Esophagus squamous epithelium (tissue), 5 donors: ENCODE measurements around the gene SEMA5A. TPM values are rescaled to one million over a fixed set of nuclear protein-coding genes. Genes with fewer than 3 reads are reported as not detected.

Experiments used
- DNase-seq: peaks from one replicate; lab custom pipeline; 2025; lab: John Stamatoyannopoulos, UW
- H3K27ac ChIP-seq, 4 donors: fragments of 200-600 bp; sonication (generic); one replicate each; pipeline ENCODE4 v1.5.1; 2016 to 2019; ENCODE audit warnings: mild to moderate bottlenecking in 1 of 4
- H3K27me3 ChIP-seq, 4 donors: fragments of 200-600 bp; sonication (generic); 1 replicate in 3 of 4; 2 replicates in 1 of 4; pipeline versions ENCODE4 v1.5.1 to v1.6.0; 2017 to 2021; ENCODE audit warnings: antibody characterized with exemption in 1 of 4
- H3K36me3 ChIP-seq, 3 donors: fragments of 200-600 bp; sonication (generic); one replicate each; pipeline ENCODE4 v1.5.1; 2016 to 2019
- H3K4me1 ChIP-seq, 3 donors: fragments of 200-600 bp; sonication (generic); one replicate each; pipeline ENCODE4 v1.5.1; 2017 to 2019
- H3K4me3 ChIP-seq, 4 donors: fragments of 200-600 bp; sonication (generic); 1 replicate in 3 of 4; 2 replicates in 1 of 4; pipeline ENCODE4 v1.5.1; 2016 to 2019; ENCODE audit warnings: mild to moderate bottlenecking in 2 of 4, moderate library complexity in 1 of 4
- H3K9me3 ChIP-seq, 3 donors: fragments of 200-600 bp; sonication (generic); one replicate each; pipeline ENCODE4 v1.5.1; 2016 to 2019
- CTCF ChIP-seq, 6 experiments: fragments of 450-650 bp in 4 of 6; fragments of 200-600 bp in 2 of 6; sonication (generic) in 2 of 6; IDR thresholded peaks; one replicate each; pipeline ENCODE4 v1.5.1; 2016 to 2019; ENCODE audit warnings: antibody characterized with exemption in 6 of 6, mild to moderate bottlenecking in 4 of 6, moderate library complexity in 4 of 6
- POLR2A ChIP-seq, 4 donors: fragments of 450-650 bp; IDR thresholded peaks; one replicate each; pipeline ENCODE4 v1.6.1; 2017; ENCODE audit warnings: antibody characterized with exemption in 4 of 4, mild to moderate bottlenecking in 4 of 4, moderate library complexity in 3 of 4
- WGBS, 2 donors: methylation state at CpG; one replicate each; pipeline ENCODE4 v1.1.5; 2018; 5-methylcytosine and 5-hydroxymethylcytosine counted together
- intact Hi-C: fragments of 100-400 bp; cut with DNase I; formaldehyde crosslinking; loops from one replicate; pipeline ENCODE4 v1.15.0; 2022
- total RNA-seq, 4 donors: library from RNA; depleted of rRNA; stranded (reverse); fragments of >200 nt; gene quantifications; one replicate each; pipeline ENCODE4 v1.1.0, GENCODE V29; 2016
- donor health status: DM: yes; HTN: yes; CAD: no.

SEMA5A gene
- total RNA-seq, 4 donors from 2014 or later = 3.9 to 9.4 (median 8.4) TPM

GRCh38 chr5:9207817-9208418 is 338.0 kb downstream of the SEMA5A start:
- no peaks in the 10 kb centered on the region for H3K9me3 ChIP-seq
- DNase-seq = no peak
- intact Hi-C loops = no loop called here
- no peaks in the 10 kb centered on the region for H3K36me3 ChIP-seq
- H3K4me1 ChIP-seq = no peaks in the 10 kb centered on the region
- H3K27ac ChIP-seq = no peak overlapping the region
- no peaks in the 10 kb centered on the region for H3K27me3 ChIP-seq
- H3K4me3 ChIP-seq = no peak overlapping the region
- 30 to 33% methylated on average over 5 of the region's 5 CpGs for WGBS, 2 donors
- TF ChIP-seq POLR2A (IDR thresholded peaks at IDR 0.05) (no peak), CTCF (IDR thresholded peaks at IDR 0.05) (peak in 4 of 6 experiments; percentile 32 to 71 (median 56))

GRCh38 chr5:9202636-9203035 is 343.2 kb downstream of the SEMA5A start:
- Histone ChIP-seq H3K36me3 (no peaks in the 10 kb centered on the region), H3K9me3 (no peaks in the 10 kb centered on the region), H3K4me1 (no peaks in the 10 kb centered on the region), H3K27ac (no peak overlapping the region), H3K4me3 (no peak overlapping the region), H3K27me3 (no peaks in the 10 kb centered on the region)
- 65 to 71% methylated on average over 2 of the region's 2 CpGs for WGBS, 2 donors
- no peak for DNase-seq
- intact Hi-C loops = no loop called here
- TF ChIP-seq POLR2A (IDR thresholded peaks at IDR 0.05) = no peak
- no peak for TF ChIP-seq CTCF (IDR thresholded peaks at IDR 0.05)

- H3K4me3 ChIP-seq = no peak overlapping the region
- DNase-seq = no peak
- no peaks in the 10 kb centered on the region for H3K9me3 ChIP-seq
- TF ChIP-seq POLR2A (IDR thresholded peaks at IDR 0.05) (no peak), CTCF (IDR thresholded peaks at IDR 0.05) (no peak)
- 51 to 59% methylated on average over 6 of the region's 6 CpGs for WGBS, 2 donors
- no peaks in the 10 kb centered on the region for H3K27me3 ChIP-seq
- H3K36me3 ChIP-seq = peaks cover 0 to 5% (median 0%) of the 10 kb centered on the region in 3 donors
- intact Hi-C loops = no loop called here
- no peaks in the 10 kb centered on the region for H3K4me1 ChIP-seq
- H3K27ac ChIP-seq = no peak overlapping the region
Measured at GRCh38 chr5:9201761-9202160, 344.1 kb downstream of the SEMA5A start.

GRCh38 chr5:9201011-9201410 is 344.9 kb downstream of the SEMA5A start:
- H3K27me3 ChIP-seq = no peaks in the 10 kb centered on the region
- 69 to 79% methylated on average over 2 of the region's 2 CpGs for WGBS, 2 donors
- no peak for DNase-seq
- no peak overlapping the region for H3K27ac ChIP-seq
- H3K4me1 ChIP-seq = no peaks in the 10 kb centered on the region
- H3K9me3 ChIP-seq = no peaks in the 10 kb centered on the region
- H3K4me3 ChIP-seq = no peak overlapping the region
- intact Hi-C loops = no loop called here
- peaks cover 0 to 12% (median 0%) of the 10 kb centered on the region in 3 donors for H3K36me3 ChIP-seq
- TF ChIP-seq CTCF (IDR thresholded peaks at IDR 0.05) (no peak), POLR2A (IDR thresholded peaks at IDR 0.05) (no peak)

- TF ChIP-seq POLR2A (IDR thresholded peaks at IDR 0.05) (no peak), CTCF (IDR thresholded peaks at IDR 0.05) (no peak)
- Histone ChIP-seq H3K36me3 (peaks cover 0 to 16% (median 0%) of the 10 kb centered on the region in 3 donors), H3K27ac (no peak overlapping the region), H3K4me1 (no peaks in the 10 kb centered on the region), H3K9me3 (no peaks in the 10 kb centered on the region), H3K27me3 (no peaks in the 10 kb centered on the region), H3K4me3 (no peak overlapping the region)
- DNase-seq = no peak
- WGBS, 2 donors = 100% methylated on average over 1 to 3 of the region's 3 CpGs
- intact Hi-C loops = no loop called here
Measured at GRCh38 chr5:9198394-9198793, 347.5 kb downstream of the SEMA5A start.
